GM18870 (cell line): Measurements from ENCODE around the gene KLHL17.

ENCODE experiments used
- ATAC-seq: cut with Tn5 transposase; IDR thresholded peaks from one replicate; pipeline ENCODE4 v1.9.1; 2021; ENCODE audit warnings: moderate library complexity; ENCODE audit not compliant: unreplicated experiment

KLHL17 gene

GRCh38 chr1:960363-961131, at the start of gene KLHL17:
Gene KLHL17 (plus strand): TSS chr1:960584. CDS start chr1:960694, 110 bp downstream.
- ATAC-seq, result no peak

DNA sequence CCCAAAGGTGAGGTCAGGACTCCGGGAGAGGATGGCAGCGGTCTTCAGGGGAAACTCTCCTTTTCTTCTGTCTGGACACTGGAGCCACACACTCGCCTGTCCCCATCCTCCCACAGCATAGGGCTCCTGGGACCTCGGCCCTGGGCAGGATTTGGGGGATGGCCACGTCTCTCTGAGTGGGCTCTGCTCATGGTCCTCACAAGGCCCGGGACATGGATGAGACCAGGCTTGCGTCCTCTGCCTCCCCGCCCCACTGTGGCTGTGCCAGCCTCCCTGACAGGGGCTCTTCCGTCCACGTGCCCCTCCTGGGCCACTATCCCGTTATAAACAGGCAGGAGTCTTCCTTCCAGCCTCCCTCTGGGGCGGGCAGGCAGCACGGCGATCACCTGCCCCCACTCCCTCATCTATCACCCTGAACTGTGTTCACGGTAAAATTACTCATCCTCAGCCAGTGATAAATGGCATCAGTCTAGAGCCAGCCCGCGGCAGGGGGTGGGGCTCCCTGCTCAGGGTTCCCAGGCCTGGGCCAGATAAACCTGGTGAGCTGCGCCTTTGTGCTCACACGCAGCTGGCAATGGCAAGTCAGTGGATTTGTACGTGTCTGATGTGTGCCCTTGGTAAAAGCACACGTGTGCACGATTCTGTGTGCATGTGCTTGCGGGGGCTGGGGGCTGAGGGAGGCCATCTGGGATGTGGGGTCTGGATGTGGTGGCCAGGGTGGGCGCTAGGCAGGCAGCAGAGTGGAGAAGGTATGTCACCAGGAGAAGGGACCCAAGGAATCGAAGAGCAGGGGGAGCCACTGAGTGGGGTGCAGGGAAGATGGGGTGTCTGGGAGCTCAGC, 49.3 kb upstream of the KLHL17 start:
- ATAC-seq, result no peak

DNA sequence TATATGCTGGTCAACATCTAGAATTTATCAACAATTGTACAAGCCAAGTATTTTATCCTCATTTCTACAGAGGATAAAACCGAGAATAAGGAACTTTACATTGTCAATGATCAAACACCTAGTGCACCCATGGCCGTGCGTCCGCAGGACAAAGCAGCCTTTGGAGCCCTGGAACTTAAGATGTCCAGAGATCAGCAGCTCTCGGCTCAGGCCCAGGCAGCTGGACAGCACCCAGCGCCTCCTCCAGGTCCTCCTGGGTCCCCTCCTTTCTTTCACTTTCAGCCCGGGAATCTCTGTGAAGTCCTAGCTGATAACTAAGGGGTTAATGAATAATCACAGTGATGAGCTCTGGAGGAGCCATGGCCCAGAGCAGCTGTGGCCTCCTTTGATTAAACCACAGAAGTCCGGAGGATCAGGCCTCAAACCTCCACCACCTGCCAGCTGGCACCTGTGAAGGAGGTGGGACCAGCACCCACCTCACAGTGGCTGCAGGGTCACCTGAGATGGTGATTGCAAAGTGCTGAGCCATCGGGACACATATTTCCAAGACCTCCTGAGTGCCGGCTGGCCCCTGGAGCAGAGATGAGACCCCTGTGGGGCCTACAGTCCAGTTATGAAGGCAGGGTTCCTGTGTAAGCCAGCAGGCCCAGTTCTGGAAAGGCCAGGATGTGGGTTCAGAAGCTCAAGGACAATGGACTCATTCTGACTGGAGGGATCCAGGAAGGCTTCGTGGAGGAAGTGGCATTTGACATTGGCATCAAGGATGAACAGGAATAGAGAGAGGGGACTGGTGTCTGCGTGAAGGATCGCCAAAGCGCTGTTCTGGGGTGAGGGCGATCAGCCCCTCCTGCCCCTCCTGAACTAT, 48.3 kb upstream of the KLHL17 start:
- ATAC-seq, result no peak

DNA sequence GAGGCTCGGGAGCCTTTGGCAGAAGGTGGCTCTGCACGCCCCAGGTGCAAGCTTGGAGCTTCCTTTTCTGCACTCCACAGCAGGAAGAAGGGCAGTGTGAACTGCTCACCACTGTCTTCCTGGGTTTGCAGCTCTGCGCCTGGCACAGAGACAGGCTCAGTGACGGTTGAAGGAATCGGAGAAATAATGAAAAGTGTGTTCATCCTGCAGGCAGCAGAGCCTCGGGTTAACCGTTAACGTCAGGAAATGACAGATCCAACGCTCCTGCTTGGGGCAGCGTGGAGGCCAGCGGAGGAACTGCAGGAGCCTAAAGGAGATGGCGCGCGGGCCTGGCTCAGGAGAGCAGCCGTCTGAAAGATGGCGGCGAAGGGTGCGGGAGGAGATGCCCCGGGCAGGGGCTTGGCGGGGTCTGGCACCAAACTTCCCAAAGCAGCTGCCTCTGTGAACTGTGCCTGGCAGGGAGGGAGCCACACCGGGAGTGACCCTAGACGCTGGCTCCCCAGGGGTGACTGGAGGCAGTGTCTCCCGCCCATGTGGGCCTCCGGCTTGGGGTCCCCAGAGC, 47.6 kb upstream of the KLHL17 start:
- ATAC-seq, result no peak

DNA sequence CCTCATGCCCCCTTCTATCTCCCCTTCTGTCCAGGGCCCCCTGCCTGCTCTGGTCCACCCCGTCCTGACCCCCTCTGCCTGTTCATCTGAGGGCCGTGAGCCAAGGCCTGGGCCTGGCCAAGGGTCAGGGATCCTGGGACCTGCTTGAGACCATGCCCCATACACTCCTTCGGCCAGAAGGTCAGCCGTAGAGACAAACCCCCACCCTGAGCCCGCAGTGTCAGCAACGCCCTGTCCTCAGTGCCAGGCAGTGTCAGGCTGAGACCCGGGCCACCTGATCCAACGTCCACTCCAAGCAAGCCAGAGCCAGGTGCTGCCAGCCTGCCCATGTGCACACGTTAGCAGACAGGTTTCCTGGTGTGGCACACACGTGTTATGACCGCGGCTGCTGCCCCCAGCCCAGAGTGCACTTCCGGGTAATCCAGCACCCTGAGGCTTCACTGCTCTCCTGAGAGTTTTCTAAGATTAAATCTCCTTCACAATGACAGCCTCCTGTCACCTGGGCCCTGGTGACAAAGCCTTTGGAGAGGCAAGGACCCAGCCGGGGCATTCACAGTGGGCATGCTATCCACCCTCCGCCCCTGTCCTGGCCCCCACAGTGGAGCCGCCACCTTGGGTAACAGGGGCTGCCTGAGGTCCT, 46.8 kb upstream of the KLHL17 start:
- ATAC-seq, result no peak

GRCh38 chr1:914131-914890, 46.1 kb upstream of the KLHL17 start:
- ATAC-seq, result no peak

- ATAC-seq, result no peak
Observed at GRCh38 chr1:914891-915280, 45.5 kb upstream of the KLHL17 start.

- ATAC-seq, result no peak
Observed at GRCh38 chr1:915295-916172, 44.9 kb upstream of the KLHL17 start.

DNA sequence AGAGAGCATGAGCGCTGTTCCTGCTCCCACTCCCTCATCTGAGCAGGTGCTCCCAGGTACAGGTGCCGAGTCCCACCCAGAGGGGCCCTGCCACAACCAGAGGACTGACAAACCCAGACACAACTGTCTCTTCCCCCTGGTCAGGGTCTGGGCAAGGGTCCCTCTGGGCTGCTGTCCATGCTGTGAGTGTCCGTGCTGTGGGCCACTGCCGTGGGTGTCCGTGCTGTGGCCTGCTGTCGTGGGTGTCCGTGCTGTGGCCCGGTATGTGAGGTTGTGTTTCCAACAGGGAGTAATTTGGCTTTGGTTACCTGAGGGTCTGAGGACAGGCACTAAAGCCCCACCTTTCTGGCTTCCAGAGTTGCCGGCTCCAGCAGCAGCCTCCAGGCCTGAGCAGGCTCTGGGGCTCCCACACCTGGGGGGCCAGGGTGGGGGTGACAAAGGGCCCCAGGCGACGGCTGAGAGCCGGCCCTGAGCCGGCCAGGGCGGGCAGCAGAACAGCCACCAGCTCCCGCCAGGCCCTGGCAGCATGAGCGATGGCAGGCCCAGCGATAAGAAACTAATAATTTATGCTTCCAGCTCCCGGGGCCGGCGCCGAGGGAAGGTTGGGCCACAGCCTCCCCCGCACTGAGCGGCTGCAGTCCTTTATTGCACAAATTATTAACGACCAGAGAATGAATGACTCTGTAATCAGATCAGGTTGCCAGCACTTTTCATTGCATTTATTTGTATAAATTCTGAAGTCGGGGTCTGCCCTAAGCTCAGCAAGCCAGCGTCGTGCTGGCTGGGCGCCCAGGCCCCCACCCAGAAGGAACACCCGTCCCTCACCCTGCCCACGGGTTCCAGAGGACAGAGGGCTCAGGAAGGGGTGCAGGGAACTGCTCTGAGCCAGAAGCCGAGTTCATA, 44.0 kb upstream of the KLHL17 start:
- no peak for ATAC-seq

DNA sequence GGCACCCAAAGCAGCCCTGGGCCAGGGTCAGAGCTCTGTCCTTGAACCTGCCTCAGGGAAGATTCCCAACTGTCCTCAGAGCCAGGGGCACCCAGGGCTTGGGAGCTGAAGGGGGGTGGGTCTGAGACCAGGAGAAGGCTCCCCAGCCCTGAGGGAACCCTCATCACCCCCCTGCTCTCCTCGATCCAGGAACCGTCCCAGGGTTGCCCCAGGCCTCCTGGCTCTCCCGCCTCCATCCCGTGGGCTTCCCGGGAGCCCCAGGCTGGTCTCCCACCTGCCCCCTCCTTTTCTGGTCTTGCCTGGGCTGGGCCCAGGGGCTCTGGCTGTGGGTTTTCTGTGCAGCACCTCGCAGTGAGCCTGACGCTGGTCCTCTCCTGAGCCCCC, 43.3 kb upstream of the KLHL17 start:
- ATAC-seq, result no peak

DNA sequence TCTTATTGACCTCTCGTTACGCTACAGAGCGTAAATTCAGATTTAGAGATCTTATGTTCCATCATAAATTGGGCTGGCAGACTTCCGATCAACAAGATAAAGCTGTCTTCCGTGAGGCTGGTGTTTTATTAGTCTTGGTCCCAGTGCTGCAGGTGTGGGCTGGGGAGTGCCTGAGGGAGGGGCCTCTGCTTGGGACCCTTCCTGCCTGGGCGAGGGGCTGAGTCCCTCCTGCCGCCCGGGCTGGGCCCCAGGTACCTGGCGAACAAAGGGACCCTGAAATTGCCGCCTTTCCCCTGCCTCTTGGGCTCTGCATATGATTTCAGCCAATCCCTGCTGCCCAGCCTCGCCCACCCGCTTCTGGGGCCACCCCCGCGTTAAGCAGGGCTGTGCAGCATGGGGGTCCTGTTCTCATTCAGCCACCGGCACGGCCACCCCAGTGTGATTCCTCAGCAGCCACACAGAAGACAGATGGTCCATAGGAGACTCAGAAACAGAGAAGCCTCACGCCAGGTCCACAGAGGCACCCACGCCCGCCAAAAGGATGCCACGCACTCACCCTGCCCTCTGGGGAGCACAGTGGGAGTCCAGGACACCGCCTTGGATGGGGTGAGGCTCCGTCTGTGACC, 42.8 kb upstream of the KLHL17 start:
- no peak for ATAC-seq

GRCh38 chr1:918353-918752, 42.0 kb upstream of the KLHL17 start:
- ATAC-seq, result no peak

- ATAC-seq, result no peak
Observed at GRCh38 chr1:918843-919242, 41.5 kb upstream of the KLHL17 start.

GRCh38 chr1:919271-919872, 41.0 kb upstream of the KLHL17 start:
- no peak for ATAC-seq

DNA sequence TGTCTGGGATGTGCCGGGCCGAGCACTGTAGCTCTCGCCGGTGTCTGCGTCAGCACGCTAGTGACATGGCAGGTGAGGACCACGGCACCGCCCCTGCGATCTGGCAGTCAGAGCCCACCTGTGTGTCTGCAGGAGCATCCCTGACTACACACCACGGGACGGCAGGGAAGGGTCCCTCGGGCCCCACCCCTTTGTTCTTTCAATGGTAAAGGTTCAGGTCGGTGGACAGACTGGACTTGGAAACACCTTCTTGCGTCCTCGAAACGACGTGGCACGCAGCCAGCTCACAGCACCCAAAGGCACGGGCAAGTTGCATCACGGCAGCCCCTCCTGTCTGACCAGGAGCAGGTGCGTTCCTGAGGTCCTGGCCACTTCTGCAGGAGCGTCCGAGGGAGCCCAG, 40.4 kb upstream of the KLHL17 start:
- no peak for ATAC-seq

DNA sequence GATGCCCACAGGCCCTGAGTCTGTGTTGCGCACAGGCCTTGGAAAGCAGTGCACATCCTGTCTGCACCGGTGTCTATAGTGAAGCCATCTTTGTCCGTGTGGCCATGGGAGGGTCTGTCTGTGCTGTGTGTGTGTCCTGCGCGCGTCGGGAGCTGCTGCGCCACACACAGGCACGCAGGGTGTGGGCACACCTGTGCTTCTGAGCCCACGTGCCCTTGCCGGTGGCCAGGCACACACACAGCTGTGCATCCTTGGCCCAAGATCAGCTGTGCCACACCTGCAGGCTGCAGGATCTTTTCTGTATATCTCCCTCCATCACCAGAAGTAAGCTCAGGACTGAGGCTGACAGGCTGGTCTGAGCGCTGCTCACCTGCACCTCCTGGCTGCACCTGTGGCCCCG, 39.9 kb upstream of the KLHL17 start:
- ATAC-seq, result no peak
